Heart left ventricle (tissue), 13 donors: ENCODE results near the gene OR51I2.

Experiments
- CTCF ChIP-seq, 12 donors: fragments of 200-600 bp; sonication (generic) in 4 of 12; IDR thresholded peaks; one replicate each; pipeline versions ENCODE4 v1.5.0 to v1.8.0; 2018 to 2022; ENCODE audit warnings: antibody characterized with exemption in 12 of 12, mild to moderate bottlenecking in 5 of 12
- POLR2A ChIP-seq, 2 donors: fragments of 450-650 bp; IDR thresholded peaks; one replicate each; pipeline ENCODE4 v1.6.1; 2017; ENCODE audit warnings: antibody characterized with exemption in 2 of 2, mild to moderate bottlenecking in 2 of 2, moderate library complexity in 2 of 2
- donor health status: ischemic (EF 13 %, LVEDD 7.1; RV severe dilation, severe dysfunction).
- donor health status: DM: no; HTN: yes; CAD: no.
- donor health status: DM: no; HTN: no; CAD: no.
- donor health status: ischemic (EF 25% LVEDD 6.9; RV normal size, moderate dysfunction).
- donor health status: ischemic (EF 25% LVEDD 5.7; RV mildly dilated, moderate dysfunction).
- donor health status: ischemic (EF 35%, LVEDD 5.7; RV mildly dilated, moderate dysfunction).
- donor health status: nonischemic (EF 11% LVEDD 7.7; RV severe dilation, severe dysfunction).
- donor health status: DM: yes; HTN: yes; CAD: no.
- donor health status: PGD.
- donor health status: ischemic (EF 29% LVEDD 5.4; RV normal size, mild dysfunction).
- donor health status: nonischemic (EF 23%, LVEDD 6.1; RV moderate dilation, normal function).

- TF ChIP-seq CTCF (IDR thresholded peaks at IDR 0.05) (no peak), POLR2A (IDR thresholded peaks at IDR 0.05) (no peak)
These were observed 36.9 kb downstream of the OR51I2 start for GRCh38 chr11:5486003-5486402.
